K562 (cell line): ENCODE data around the gene JHY. TPM values are rescaled to one million over a fixed set of nuclear protein-coding genes. Genes with fewer than 3 reads are reported as not detected.

Source experiments
- ATAC-seq: fragments of 200-7000 bp; cut with Tn5 transposase; 3 replicates; pipeline ENCODE4 v1.9.1; 2020; ENCODE audit warnings: moderate library complexity
- BruUV-seq: library from RNA; stranded (reverse); fragments of 400-500 nt; replicated peaks from 2 replicates; lab custom pipeline; 2021; lab: Mats Ljungman, UMichigan
- CTCF ChIA-PET: fragments of 300-600 bp; formaldehyde crosslinking; extraction: SDS; loops from one replicate; lab custom pipeline; 2021; ENCODE audit warnings: low intra/inter-chr PET ratio; lab: Yijun Ruan, JAX
- POLR2A ChIA-PET: fragments of 300-600, 350-650 bp; sonication (Branson Sonifier 250); formaldehyde crosslinking; extraction: SDS; loops from one replicate; lab custom pipeline; 2021; ENCODE audit warnings: antibody characterized with exemption, inconsistent platforms; lab: Yijun Ruan, JAX
- DNase-seq, 4 experiments: peaks; one replicate each; pipeline versions ENCODE4 v3.0.0 to v3.0.0-alpha.2; 2011 to 2018; ENCODE audit warnings: low spot score in 3 of 4, mixed read lengths in 3 of 4; ENCODE audit errors: extremely low read depth in 1 of 4
- FAIRE-seq: peaks from 2 replicates; lab custom pipeline; 2011; peaks lifted over from hg19 to GRCh38; lab: Jason Lieb, UNC
- H2AFZ ChIP-seq: 2 replicates; pipeline ENCODE4 v1.6.0; 2011; ENCODE audit warnings: low read depth, low read length, control low read depth, inconsistent platforms
- H3K27ac ChIP-seq: fragments of 200-600 bp; 3 replicates; pipeline ENCODE4 v1.8.0; 2011; ENCODE audit warnings: low read depth, mild to moderate bottlenecking, control low read depth, inconsistent platforms, low read length, moderate library complexity, mixed read lengths; ENCODE audit errors: extremely low read depth
- H3K27me3 ChIP-seq, 2 experiments: fragments of 300-600 bp in 1 of 2; 2 replicates in 1 of 2; 3 replicates in 1 of 2; pipeline versions ENCODE4 v1.6.0 to v1.8.0; 2011; ENCODE audit warnings: inconsistent platforms in 2 of 2, low read length in 2 of 2, mild to moderate bottlenecking in 1 of 2, mixed read lengths in 1 of 2, moderate library complexity in 1 of 2; ENCODE audit not compliant: control insufficient read depth in 2 of 2, insufficient read depth in 2 of 2
- H3K36me3 ChIP-seq: fragments of 300-600 bp; 3 replicates; pipeline ENCODE4 v1.8.0; 2011; ENCODE audit warnings: mild to moderate bottlenecking, low read length, inconsistent platforms; ENCODE audit not compliant: control insufficient read depth, insufficient read depth
- H3K4me1 ChIP-seq, 2 experiments: fragments of 200-600 bp in 1 of 2; replicated peaks in 1 of 2; 2 replicates in 1 of 2; 3 replicates in 1 of 2; pipeline versions ENCODE4 v1.5.1 to v1.8.0; 2011; ENCODE audit warnings: inconsistent platforms in 2 of 2, low read length in 2 of 2, mild to moderate bottlenecking in 1 of 2, mixed read lengths in 1 of 2, moderate library complexity in 1 of 2; ENCODE audit not compliant: control insufficient read depth in 2 of 2, insufficient read depth in 2 of 2
- H3K4me2 ChIP-seq: 2 replicates; pipeline ENCODE4 v1.6.1; 2011; ENCODE audit warnings: low read length, control low read depth, inconsistent platforms, mixed read lengths; ENCODE audit not compliant: insufficient read depth
- H3K4me3 ChIP-seq: fragments of 200-600 bp; sonication (generic), shearing (Covaris generic); 2 replicates; pipeline ENCODE4 v1.5.1; 2016; ENCODE audit warnings: control low read depth, inconsistent platforms
- H3K79me2 ChIP-seq: fragments of 200-600 bp; 3 replicates; pipeline ENCODE4 v1.8.0; 2011; ENCODE audit warnings: low read length, inconsistent platforms; ENCODE audit not compliant: control insufficient read depth, insufficient read depth
- H3K9ac ChIP-seq, 2 experiments: 2 replicates each; pipeline versions ENCODE4 v1.6.0 to v1.6.1; 2011; ENCODE audit warnings: low read depth in 2 of 2, low read length in 2 of 2, control low read depth in 1 of 2, inconsistent platforms in 1 of 2, mild to moderate bottlenecking in 1 of 2, mixed read lengths in 1 of 2; ENCODE audit not compliant: insufficient read depth in 1 of 2
- H3K9me1 ChIP-seq: one replicate; pipeline ENCODE4 v1.6.0; 2011; ENCODE audit warnings: inconsistent platforms, mild to moderate bottlenecking, low read length, moderate library complexity; ENCODE audit not compliant: control insufficient read depth, insufficient read depth
- H3K9me3 ChIP-seq: replicated peaks from 2 replicates; pipeline ENCODE4 v1.5.1; 2011; ENCODE audit warnings: low read depth, low read length, inconsistent platforms; ENCODE audit not compliant: control insufficient read depth, insufficient read depth
- H4K20me1 ChIP-seq: replicated peaks from 2 replicates; pipeline ENCODE4 v1.6.1; 2011; ENCODE audit warnings: low read length, inconsistent platforms, mixed read lengths; ENCODE audit not compliant: control insufficient read depth, insufficient read depth
- ETS1 ChIP-seq: conservative IDR thresholded peaks from 2 replicates; pipeline ENCODE4 v1.6.1; 2011; ENCODE audit warnings: low read depth, mild to moderate bottlenecking, low read length; ENCODE audit not compliant: control insufficient read depth
- NCOA1 ChIP-seq: fragments of 450-650 bp; IDR thresholded peaks from 2 replicates; pipeline ENCODE4 v1.6.1; 2016; ENCODE audit warnings: low read depth
- RBM22 ChIP-seq: fragments of 200-400 bp; formaldehyde crosslinking; IDR thresholded peaks from 2 replicates; pipeline ENCODE4 v1.6.1; 2018; ENCODE audit warnings: low read length, low read depth; ENCODE audit not compliant: poor library complexity, severe bottlenecking
- RBM39 ChIP-seq: fragments of 200-400 bp; formaldehyde crosslinking; optimal IDR thresholded peaks from 2 replicates; pipeline ENCODE3; 2018; ENCODE audit warnings: low read depth, low read length
- REST ChIP-seq, 2 experiments: fragments of 450-650 bp; formaldehyde crosslinking in 1 of 2; IDR thresholded peaks; 2 replicates each; pipeline versions ENCODE4 v1.4.0 to v1.6.1; 2014 to 2020; ENCODE audit warnings: mild to moderate bottlenecking in 2 of 2, borderline replicate concordance in 1 of 2, low read depth in 1 of 2
- SAFB ChIP-seq: fragments of 200-400 bp; formaldehyde crosslinking; IDR thresholded peaks from 2 replicates; pipeline ENCODE4 v1.6.1; 2017; ENCODE audit warnings: low read depth, low read length, borderline replicate concordance
- ZBTB8A ChIP-seq: fragments of 450-650 bp; IDR thresholded peaks from 2 replicates; pipeline ENCODE4 v1.6.1; 2018; ENCODE audit warnings: mild to moderate bottlenecking, moderate library complexity; ENCODE audit not compliant: partially characterized antibody
- ZFX ChIP-seq: sonication (generic); formaldehyde crosslinking; IDR thresholded peaks from 2 replicates; pipeline ENCODE4 v1.8.0; 2022; ENCODE audit warnings: mild to moderate bottlenecking, missing genetic modification reagents, moderate library complexity
- ZHX1 ChIP-seq: fragments of 150-350 bp; conservative IDR thresholded peaks from 2 replicates; pipeline ENCODE4 v1.6.1; 2014; ENCODE audit warnings: low read length
- ZNF263 ChIP-seq: sonication (generic); formaldehyde crosslinking; IDR thresholded peaks from 2 replicates; pipeline ENCODE4 v1.8.0; 2022; ENCODE audit warnings: mild to moderate bottlenecking, missing genetic modification reagents, borderline replicate concordance
- WGBS: fragments of 100-300 bp; shearing (Covaris generic); methylation state at CpG from one replicate; pipeline ENCODE4 v1.1.6; 2016; ENCODE audit warnings: low coverage, mixed read lengths; ENCODE audit not compliant: insufficient coverage; ENCODE audit errors: missing lambda C conversion rate; 5-methylcytosine and 5-hydroxymethylcytosine counted together
- in situ Hi-C: fragments of 300-500 bp; cut with MboI; formaldehyde crosslinking; loops from 4 replicates; pipeline ENCODE4 v1.15.0; 2018; ENCODE audit warnings: inconsistent platforms, mixed read lengths
- intact Hi-C: fragments of 100-400 bp; cut with micrococcal nuclease; formaldehyde crosslinking; loops from 2 replicates; pipeline ENCODE4 v1.14.2; 2022
- polyA plus RNA-seq, 8 experiments: library from polyadenylated mRNA; depleted of rRNA in 4 of 8; stranded (reverse) in 5 of 8; unstranded in 3 of 8; fragments of >200 nt; fragmentation: Nextera tagmentation in 2 of 8; fragmentation: Illumina TruSeq in 1 of 8; extraction: Ambion mirVana in 2 of 8; extraction: Trizol in 1 of 8; gene quantifications; 2 replicates each; pipeline versions ENCODE4 v1.2.1 to v1.2.3, GENCODE V29; 2011 to 2014; ENCODE audit warnings: inconsistent platforms in 1 of 8, missing spikeins in 1 of 8
- total RNA-seq, 7 experiments: library from RNA; depleted of rRNA in 6 of 7; stranded (reverse); fragments of >200 nt in 6 of 7; fragmentation: Illumina TruSeq in 2 of 7; extraction: Trizol in 2 of 7; gene quantifications; 2 replicates each; pipeline versions ENCODE4 v1.2.1 to v1.2.3, GENCODE V29; 2011 to 2021; ENCODE audit warnings: low replicate concordance in 1 of 7

JHY gene
- total and polyA plus RNA-seq, 9 of the 15 experiments (the other 6 are each of a cell fraction or from before 2014, with no cell fraction given): not detected

- WGBS: 0% methylated on average over 2 of the region's 2 CpGs
- Histone ChIP-seq H3K9me3 (no peaks in the 10 kb centered on the region), H2AFZ (no peak overlapping the region), H3K4me1 (peaks cover 0 to under 1% of the 10 kb centered on the region in 2 experiments; a peak in 1 of 5 replicates), H3K9me1 (no peaks in the 10 kb centered on the region), H4K20me1 (no peaks in the 10 kb centered on the region), H3K27me3 (peaks cover 5 to 15% of the 10 kb centered on the region in 2 experiments; a peak in 3 of 5 replicates), H3K4me2 (no peak overlapping the region), H3K36me3 (no peaks in the 10 kb centered on the region), H3K27ac (no peak overlapping the region), H3K9ac (no peak overlapping the region), H3K4me3 (no peak overlapping the region), H3K79me2 (no peaks in the 10 kb centered on the region)
- ChIA-PET CTCF (no interaction called here), POLR2A (interaction anchor here (1.1 kb wide), 1 partner anchor 174 kb away, joined by 6 read pairs; the partner anchor contains the start of gene HSPA8)
- DNase-seq (no peak), FAIRE-seq (no peak), ATAC-seq (no peak)
- intact Hi-C loops: no loop called here
- in situ Hi-C loops: no loop called here
- BruUV-seq: no TSS peak
- TF ChIP-seq ETS1: no peak
- TF ChIP-seq REST (IDR thresholded peaks at IDR 0.05; ENCODE audit: borderline replicate concordance): no peak
- TF ChIP-seq REST (CRISPR knock-in tag; IDR thresholded peaks at IDR 0.05; ENCODE audit: low read depth): no peak
- no peak for TF ChIP-seq RBM22
- no peak for TF ChIP-seq ZNF263
- TF ChIP-seq ZHX1: no peak
- no peak for TF ChIP-seq ZBTB8A
- TF ChIP-seq SAFB: no peak
- no peak for TF ChIP-seq ZFX (CRISPR knock-in tag)
- TF ChIP-seq RBM39: no peak
- no peak for TF ChIP-seq NCOA1
Measured at GRCh38 chr11:122888162-122888561, 5.6 kb downstream of the JHY start.
